PC-9 (cell line): ENCODE data around the gene KIF6. TPM values are rescaled to one million over a fixed set of nuclear protein-coding genes. Genes with fewer than 3 reads are reported as not detected.

ENCODE experiments used
- BruUV-seq: library from RNA; stranded (reverse); fragments of 400-500 nt; replicated peaks from 2 replicates; lab custom pipeline; 2021; lab: Mats Ljungman, UMichigan
- CTCF ChIA-PET: fragments of 300-600 bp; sonication (Branson Sonifier 250); formaldehyde crosslinking; loops from one replicate; lab custom pipeline; 2022; ENCODE audit warnings: antibody characterized with exemption; lab: Charles Lee
- POLR2A ChIA-PET: fragments of 300-600 bp; sonication (Branson Sonifier 250); formaldehyde crosslinking; loops from one replicate; lab custom pipeline; 2022; ENCODE audit warnings: antibody characterized with exemption; ENCODE audit not compliant: unreplicated experiment; lab: Charles Lee
- DNase-seq, 2 experiments: peaks; one replicate each; pipeline versions ENCODE4 v3.0.0 to v3.0.0-alpha.2; 2015 to 2022; ENCODE audit warnings: mixed read lengths in 1 of 2
- H2AFZ ChIP-seq: fragments of 200-600 bp; sonication (generic); 2 replicates; pipeline ENCODE4 v1.8.1; 2017; ENCODE audit warnings: antibody characterized with exemption
- H3F3A ChIP-seq: fragments of 200-600 bp; sonication (generic); 2 replicates; pipeline ENCODE4 v1.8.1; 2017; ENCODE audit warnings: antibody characterized with exemption, mild to moderate bottlenecking, low read depth; ENCODE audit not compliant: insufficient read depth
- H3K27ac ChIP-seq: fragments of 200-600 bp; sonication (generic); 2 replicates; pipeline ENCODE4 v1.6.1; 2016; ENCODE audit warnings: mixed run types
- H3K27me3 ChIP-seq: fragments of 200-600 bp; sonication (generic); 2 replicates; pipeline ENCODE4 v1.6.1; 2016; ENCODE audit warnings: low read depth, mixed run types; ENCODE audit not compliant: insufficient read depth
- H3K36me3 ChIP-seq: fragments of 200-600 bp; sonication (generic); 2 replicates; pipeline ENCODE4 v1.6.1; 2016; ENCODE audit warnings: low read depth, mixed run types
- H3K4me1 ChIP-seq: fragments of 200-600 bp; sonication (generic); replicated peaks from 2 replicates; pipeline ENCODE4 v1.6.1; 2016; ENCODE audit warnings: mixed run types; ENCODE audit not compliant: insufficient read depth
- H3K4me2 ChIP-seq: fragments of 200-600 bp; sonication (generic); 2 replicates; pipeline ENCODE4 v1.6.1; 2017; ENCODE audit warnings: mixed run types
- H3K4me3 ChIP-seq: fragments of 200-600 bp; sonication (generic); 2 replicates; pipeline ENCODE4 v1.6.1; 2016; ENCODE audit warnings: mixed run types
- H3K79me2 ChIP-seq: fragments of 200-600 bp; sonication (generic); 2 replicates; pipeline ENCODE4 v1.6.1; 2017; ENCODE audit warnings: low read depth, mixed run types
- H3K9me2 ChIP-seq: fragments of 200-600 bp; sonication (generic); 2 replicates; pipeline ENCODE4 v1.8.1; 2017; ENCODE audit warnings: mild to moderate bottlenecking; ENCODE audit not compliant: insufficient read depth
- H3K9me3 ChIP-seq: fragments of 200-600 bp; sonication (generic); 2 replicates; pipeline ENCODE4 v1.8.1; 2016; ENCODE audit warnings: low read depth; ENCODE audit not compliant: insufficient read depth
- H4K20me1 ChIP-seq: fragments of 200-600 bp; sonication (generic); 2 replicates; pipeline ENCODE4 v1.8.1; 2017; ENCODE audit not compliant: insufficient read depth
- CTCF ChIP-seq: fragments of 200-600 bp; sonication (generic); conservative IDR thresholded peaks from 2 replicates; pipeline ENCODE4 v1.6.1; 2017; ENCODE audit warnings: mixed run types, antibody characterized with exemption, mild to moderate bottlenecking, moderate library complexity
- EZH2 ChIP-seq: fragments of 200-600 bp; sonication (generic); IDR thresholded peaks from 2 replicates; pipeline ENCODE4 v1.8.0; 2017; ENCODE audit warnings: antibody characterized with exemption, low read depth
- intact Hi-C: fragments of 100-400 bp; cut with micrococcal nuclease; formaldehyde crosslinking; loops from one replicate; pipeline ENCODE4 v1.10.0; 2022; ENCODE audit not compliant: unreplicated experiment
- total RNA-seq: library from RNA; stranded (reverse); gene quantifications from 2 replicates; pipeline ENCODE4 v1.2.3, GENCODE V29; 2021

KIF6 gene
- total RNA-seq, 1 experiment from 2014 or later: not detected

- H3K4me2 ChIP-seq: no peak overlapping the region
- no peaks in the 10 kb centered on the region for H3K79me2 ChIP-seq
- BruUV-seq: no TSS peak
- H3K4me3 ChIP-seq: no peak overlapping the region
- no peak overlapping the region for H2AFZ ChIP-seq
- H4K20me1 ChIP-seq: no peaks in the 10 kb centered on the region
- ChIA-PET POLR2A (no interaction called here), CTCF (no interaction called here)
- H3K9me3 ChIP-seq: no peaks in the 10 kb centered on the region
- no peaks in the 10 kb centered on the region for H3K9me2 ChIP-seq
- H3K27me3 ChIP-seq: peaks cover 14% of the 10 kb centered on the region
- H3K4me1 ChIP-seq: peaks cover 3% of the 10 kb centered on the region; the same call in 1 of the 2 replicates
- H3F3A ChIP-seq: no peaks in the 10 kb centered on the region
- intact Hi-C loops: no loop called here
- DNase-seq: no peak
- no peak overlapping the region for H3K27ac ChIP-seq
- H3K36me3 ChIP-seq: no peaks in the 10 kb centered on the region
- TF ChIP-seq EZH2: no peak
- TF ChIP-seq CTCF: no peak
Measured at GRCh38 chr6:39307462-39307861, 417.7 kb downstream of the KIF6 start.

- BruUV-seq: no TSS peak
- no peak overlapping the region for H3K4me2 ChIP-seq
- no peak for DNase-seq
- H4K20me1 ChIP-seq: no peaks in the 10 kb centered on the region
- ChIA-PET POLR2A (no interaction called here), CTCF (no interaction called here)
- no peak for TF ChIP-seq CTCF
- peaks cover 3% of the 10 kb centered on the region; the same call in 1 of the 2 replicates for H3K4me1 ChIP-seq
- no peaks in the 10 kb centered on the region for H3K27me3 ChIP-seq
- intact Hi-C loops: loop anchor here (5.0 kb wide), 1 partner anchor 218 kb away; no protein-coding TSS in a partner anchor
- H3K4me3 ChIP-seq: no peak overlapping the region
- no peak overlapping the region for H2AFZ ChIP-seq
- no peaks in the 10 kb centered on the region for H3K9me3 ChIP-seq
- no peak overlapping the region for H3K27ac ChIP-seq
- no peaks in the 10 kb centered on the region for H3K79me2 ChIP-seq
- no peaks in the 10 kb centered on the region for H3K9me2 ChIP-seq
- no peaks in the 10 kb centered on the region for H3F3A ChIP-seq
- H3K36me3 ChIP-seq: no peaks in the 10 kb centered on the region
Measured at GRCh38 chr6:39304951-39305350, 420.3 kb downstream of the KIF6 start.

GRCh38 chr6:39303425-39304153 lies 421.6 kb downstream of the KIF6 start:
- no peaks in the 10 kb centered on the region for H3K9me2 ChIP-seq
- no peak for DNase-seq
- no peaks in the 10 kb centered on the region for H3K36me3 ChIP-seq
- peaks cover 5% of the 10 kb centered on the region; the same call in 1 of the 2 replicates for H3K4me1 ChIP-seq
- intact Hi-C loops: loop anchor here (1.0 to 5.0 kb wide), 5 partner anchors 74 to 431 kb away; partner anchors contain the start of gene KCNK5
- no peak overlapping the region for H2AFZ ChIP-seq
- ChIA-PET CTCF (interaction anchor here (0.8 to 1.1 kb wide), 3 partner anchors 23 to 137 kb away, joined by 3 to 7 read pairs (median 4); no protein-coding TSS in a partner anchor), POLR2A (interaction anchor here (0.6 kb wide), 1 partner anchor 249 kb away, joined by 5 read pairs; no protein-coding TSS in a partner anchor)
- H3K9me3 ChIP-seq: no peaks in the 10 kb centered on the region
- no TSS peak for BruUV-seq
- no peak overlapping the region for H3K27ac ChIP-seq
- H3K27me3 ChIP-seq: no peaks in the 10 kb centered on the region
- H3K4me3 ChIP-seq: no peak overlapping the region
- peak; percentile 53; the same call in 1 of the 2 replicates for TF ChIP-seq CTCF
- no peak for TF ChIP-seq EZH2
- no peaks in the 10 kb centered on the region for H3K79me2 ChIP-seq
- no peak overlapping the region for H3K4me2 ChIP-seq
- H4K20me1 ChIP-seq: no peaks in the 10 kb centered on the region
- H3F3A ChIP-seq: no peaks in the 10 kb centered on the region
